SK-N-SH (cell line): Measurements from ENCODE around the gene MEGF6.

Source experiments
- CHD2 ChIP-seq: fragments of 150-350 bp; IDR thresholded peaks from 2 replicates; pipeline ENCODE4 v1.6.1; 2018; ENCODE audit warnings: low read length; ENCODE audit not compliant: partially characterized antibody
- EZH2phosphoT487 ChIP-seq: fragments of 200-600 bp; sonication (generic); IDR thresholded peaks from 2 replicates; pipeline ENCODE4 v1.6.1; 2017; ENCODE audit warnings: low read depth, mixed run types, mild to moderate bottlenecking, antibody characterized with exemption, moderate library complexity, borderline replicate concordance
- FOXM1 ChIP-seq: IDR thresholded peaks from 2 replicates; pipeline ENCODE4 v1.4.0; 2012; ENCODE audit warnings: low read depth, mild to moderate bottlenecking
- JUND ChIP-seq: IDR thresholded peaks from 2 replicates; pipeline ENCODE4 v1.4.0; 2012
- MXI1 ChIP-seq: IDR thresholded peaks from 2 replicates; pipeline ENCODE4 v1.6.1; 2012; ENCODE audit warnings: mild to moderate bottlenecking, low read depth, low read length, improper control_type of control experiment
- NRF1 ChIP-seq: IDR thresholded peaks from 2 replicates; pipeline ENCODE4 v1.6.1; 2012; ENCODE audit warnings: low read depth, mild to moderate bottlenecking, low read length
- POLR2AphosphoS5 ChIP-seq: IDR thresholded peaks from 2 replicates; pipeline ENCODE4 v1.6.1; 2012; ENCODE audit warnings: low read depth, low read length
- RAD21 ChIP-seq: IDR thresholded peaks from 2 replicates; pipeline ENCODE4 v1.6.1; 2012; ENCODE audit warnings: mild to moderate bottlenecking, low read length
- RXRA ChIP-seq: IDR thresholded peaks from 2 replicates; pipeline ENCODE4 v1.4.0; 2012; ENCODE audit warnings: low read depth, mild to moderate bottlenecking, borderline replicate concordance
- USF2 ChIP-seq: fragments of 150-350 bp; IDR thresholded peaks from 2 replicates; pipeline ENCODE4 v1.6.1; 2017; ENCODE audit warnings: antibody characterized with exemption, low read length, low read depth, borderline replicate concordance
- YY1 ChIP-seq: IDR thresholded peaks from 2 replicates; pipeline ENCODE4 v1.4.0; 2012; ENCODE audit warnings: low read depth, mild to moderate bottlenecking
- TF ChIP-seq, protein P1 (sequence below): fragments of 200-600 bp; sonication (generic); IDR thresholded peaks from 2 replicates; pipeline ENCODE4 v1.6.1; 2017; ENCODE audit warnings: antibody characterized with exemption, mild to moderate bottlenecking, moderate library complexity

DNA sequence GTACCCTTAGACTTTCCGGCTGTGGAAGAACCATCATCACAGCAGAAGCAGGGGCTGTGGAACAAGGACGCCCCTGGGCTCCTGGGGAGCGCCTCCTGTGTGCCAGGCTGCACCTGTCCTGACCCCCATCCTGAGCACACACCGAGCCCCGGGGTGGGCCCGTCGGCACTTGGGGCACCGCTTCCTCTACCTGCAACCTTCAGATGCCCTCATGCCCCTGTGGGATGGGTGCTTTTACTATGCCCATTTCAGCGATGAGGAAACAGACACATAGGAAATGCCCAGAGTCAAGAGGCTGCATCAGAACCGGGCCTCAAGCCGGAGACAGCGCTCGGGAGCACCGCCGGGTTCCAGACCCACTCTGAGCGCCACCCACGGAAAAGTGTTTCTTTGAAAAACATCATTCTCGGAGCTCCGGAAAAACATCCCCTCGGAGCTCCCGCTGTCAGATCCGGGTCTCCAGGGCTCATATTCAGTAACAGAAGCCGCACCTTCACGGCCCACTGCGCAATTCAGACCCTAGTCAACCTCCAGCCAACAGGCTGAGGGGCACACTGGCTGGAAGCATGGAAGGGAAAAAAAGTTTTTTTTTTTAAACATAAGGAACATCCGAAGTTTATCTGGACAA lies 21.5 kb upstream of the MEGF6 start:
- TF ChIP-seq NRF1 (no peak), POLR2AphosphoS5 (no peak), RAD21 (no peak), EZH2phosphoT487 (no peak), YY1 (no peak), FOXM1 (no peak), MXI1 (no peak), JUND (no peak), CHD2 (no peak), RXRA (no peak), USF2 (no peak)
- TF ChIP-seq, protein P1, sequence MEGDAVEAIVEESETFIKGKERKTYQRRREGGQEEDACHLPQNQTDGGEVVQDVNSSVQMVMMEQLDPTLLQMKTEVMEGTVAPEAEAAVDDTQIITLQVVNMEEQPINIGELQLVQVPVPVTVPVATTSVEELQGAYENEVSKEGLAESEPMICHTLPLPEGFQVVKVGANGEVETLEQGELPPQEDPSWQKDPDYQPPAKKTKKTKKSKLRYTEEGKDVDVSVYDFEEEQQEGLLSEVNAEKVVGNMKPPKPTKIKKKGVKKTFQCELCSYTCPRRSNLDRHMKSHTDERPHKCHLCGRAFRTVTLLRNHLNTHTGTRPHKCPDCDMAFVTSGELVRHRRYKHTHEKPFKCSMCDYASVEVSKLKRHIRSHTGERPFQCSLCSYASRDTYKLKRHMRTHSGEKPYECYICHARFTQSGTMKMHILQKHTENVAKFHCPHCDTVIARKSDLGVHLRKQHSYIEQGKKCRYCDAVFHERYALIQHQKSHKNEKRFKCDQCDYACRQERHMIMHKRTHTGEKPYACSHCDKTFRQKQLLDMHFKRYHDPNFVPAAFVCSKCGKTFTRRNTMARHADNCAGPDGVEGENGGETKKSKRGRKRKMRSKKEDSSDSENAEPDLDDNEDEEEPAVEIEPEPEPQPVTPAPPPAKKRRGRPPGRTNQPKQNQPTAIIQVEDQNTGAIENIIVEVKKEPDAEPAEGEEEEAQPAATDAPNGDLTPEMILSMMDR, result no peak
